Stimulated activated CD4-positive, alpha-beta T cell treated with anti-CD3 and anti-CD28 coated beads, Interleukin-2, amount 100 ng/mL, for 24 hours (primary cell): ENCODE data around the gene TLL1.
A peak's percentile ranks its signal among the peaks of the same experiment; 100 is the strongest.

Experiments
- DNase-seq, 2 donors: peaks; one replicate each; pipeline ENCODE4 v3.0.0-alpha.2; 2020

The TLL1 gene

GRCh38 chr4:165872461-165873297 is at the start of gene TLL1:
TSS of gene TLL1 (plus strand) at chr4:165873237. CDS start at chr4:165873905, 668 bp downstream.
- no peak for DNase-seq

- DNase-seq = no peak
These were observed 46.9 kb upstream of the TLL1 start for GRCh38 chr4:165826166-165826565.

- no peak for DNase-seq
These were observed 46.0 kb upstream of the TLL1 start for GRCh38 chr4:165827018-165827417.

GRCh38 chr4:165828928-165829327 is 44.1 kb upstream of the TLL1 start:
- no peak for DNase-seq

GRCh38 chr4:165834116-165834515 is 38.9 kb upstream of the TLL1 start:
- no peak for DNase-seq

GRCh38 chr4:165838575-165838974 is 34.5 kb upstream of the TLL1 start:
- no peak for DNase-seq

- DNase-seq = no peak
These were observed 33.3 kb upstream of the TLL1 start for GRCh38 chr4:165839615-165840333.

GRCh38 chr4:165842684-165843083 is 30.4 kb upstream of the TLL1 start:
- DNase-seq = no peak

- DNase-seq = no peak
These were observed 28.9 kb upstream of the TLL1 start for GRCh38 chr4:165844161-165844560.

- no peak for DNase-seq
These were observed 21.8 kb upstream of the TLL1 start for GRCh38 chr4:165851256-165851655.

GRCh38 chr4:165855191-165855590 is 17.8 kb upstream of the TLL1 start:
- no peak for DNase-seq

- DNase-seq = no peak
These were observed 11.7 kb upstream of the TLL1 start for GRCh38 chr4:165861363-165861762.

- DNase-seq = no peak
These were observed 8.8 kb upstream of the TLL1 start for GRCh38 chr4:165864271-165864670.

- no peak for DNase-seq
These were observed 6.9 kb upstream of the TLL1 start for GRCh38 chr4:165866019-165866650.

GRCh38 chr4:165867961-165868360 is 5.1 kb upstream of the TLL1 start:
- no peak for DNase-seq

GRCh38 chr4:165873298-165874071 is 448 bp downstream of the TLL1 start:
- DNase-seq = peak in 1 of 2 donors; percentile 8

- no peak for DNase-seq
These were observed 1.2 kb downstream of the TLL1 start for GRCh38 chr4:165874072-165874790.

- DNase-seq = peak in 1 of 2 donors; percentile 2
These were observed 1.8 kb downstream of the TLL1 start for GRCh38 chr4:165874791-165875371.

GRCh38 chr4:165875446-165875845 is 2.4 kb downstream of the TLL1 start:
- DNase-seq = no peak

- DNase-seq = no peak
These were observed 4.2 kb downstream of the TLL1 start for GRCh38 chr4:165877286-165877685.

GRCh38 chr4:165879641-165880040 is 6.6 kb downstream of the TLL1 start:
- no peak for DNase-seq

GRCh38 chr4:165894159-165894558 is 21.1 kb downstream of the TLL1 start:
- no peak for DNase-seq
